NCI-H446 treated with DMSO at 0.1 percent for 48 hours (cell line): ENCODE data around the gene ATXN1.

Source experiments
- DNase-seq: peaks from one replicate; lab custom pipeline; 2025; lab: John Stamatoyannopoulos, UW

Gene ATXN1

GRCh38 chr6:16331384-16332174 is 429.7 kb downstream of the ATXN1 start:
- peak; percentile 64 for DNase-seq

DNA sequence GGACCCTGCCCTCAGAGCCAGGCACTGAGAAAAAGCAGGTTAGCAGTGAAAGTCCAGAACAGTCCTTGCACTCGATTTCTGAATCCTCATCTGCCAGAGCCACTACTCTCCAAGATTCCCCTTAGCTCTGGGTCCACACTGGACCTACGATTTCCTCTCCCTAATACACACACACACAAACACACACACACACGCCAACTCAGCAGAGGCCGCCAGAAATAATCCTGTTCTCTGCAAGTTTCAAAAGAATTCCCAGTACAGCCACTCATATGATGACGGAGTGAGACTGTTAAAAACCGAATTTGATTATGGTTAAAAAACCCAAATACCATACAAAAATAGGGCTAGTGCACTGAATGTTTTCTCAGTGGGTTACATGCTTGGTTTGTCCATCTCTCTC is 432.0 kb downstream of the ATXN1 start:
- no peak for DNase-seq

DNA sequence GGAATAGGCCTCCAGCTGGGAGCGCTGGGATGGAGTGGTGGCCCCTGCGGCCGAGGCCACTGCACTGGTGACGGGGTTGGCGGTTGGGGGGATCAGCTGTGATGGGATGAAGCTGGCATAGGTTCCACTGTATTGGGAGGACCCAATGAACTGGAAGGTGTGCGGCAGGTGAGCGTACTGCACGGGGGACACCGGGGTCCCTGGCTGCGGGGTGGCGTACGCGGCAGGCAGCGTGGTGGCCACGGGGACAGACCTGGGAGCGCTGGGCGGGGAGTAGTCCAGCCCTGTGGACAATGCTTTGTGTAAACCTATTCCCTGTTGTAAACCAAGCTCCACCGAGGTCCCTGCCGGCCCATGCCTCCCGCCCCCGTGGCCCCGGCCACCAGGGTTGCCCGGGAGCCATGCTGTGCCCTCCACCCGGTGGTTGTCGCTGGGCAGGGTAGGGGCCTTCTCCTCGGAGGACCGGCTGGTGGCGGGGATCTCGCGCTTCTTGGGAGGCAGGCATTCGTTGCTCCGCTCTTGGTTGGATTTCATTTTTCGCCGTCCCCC is 433.4 kb downstream of the ATXN1 start:
- DNase-seq = no peak

DNA sequence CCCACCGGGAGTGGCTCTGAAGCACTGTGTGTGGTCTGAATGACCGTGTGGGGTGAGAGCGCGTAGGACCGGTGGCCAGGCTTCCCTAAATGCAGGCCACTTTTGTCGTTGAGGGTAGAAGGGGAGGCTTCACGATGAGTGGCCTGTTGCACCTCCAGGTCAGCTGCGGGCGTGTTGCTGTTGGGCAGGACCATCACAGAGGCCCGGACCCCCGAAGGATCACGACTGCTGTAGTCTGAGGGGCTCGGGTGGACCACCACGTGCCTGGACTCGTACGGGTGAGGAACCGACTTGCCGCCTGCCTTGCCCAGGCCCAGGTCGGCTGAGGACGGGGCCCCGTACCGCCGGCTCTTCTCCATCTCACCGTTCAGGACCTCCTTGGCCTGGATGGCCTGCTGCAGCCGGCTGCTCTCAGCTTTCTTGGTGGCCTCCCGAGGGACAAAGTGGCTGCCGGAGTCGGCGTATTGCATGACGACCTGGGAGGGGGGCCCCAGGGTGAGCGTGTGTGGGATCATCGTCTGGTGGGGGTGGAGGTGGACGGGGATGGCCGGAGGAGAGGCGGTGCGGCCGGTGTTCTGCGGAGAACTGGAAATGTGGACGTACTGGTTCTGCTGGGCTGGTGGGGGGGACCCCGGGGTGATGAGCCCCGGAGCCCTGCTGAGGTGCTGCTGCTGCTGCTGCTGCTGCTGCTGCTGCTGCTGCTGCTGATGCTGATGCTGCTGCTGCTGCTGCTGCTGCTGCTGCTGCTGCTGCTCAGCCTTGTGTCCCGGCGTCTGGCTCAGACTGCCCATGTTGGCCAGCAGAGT is 434.1 kb downstream of the ATXN1 start:
- no peak for DNase-seq

- no peak for DNase-seq
Observed at GRCh38 chr6:16326531-16326930, 434.7 kb downstream of the ATXN1 start.

- no peak for DNase-seq
Observed at GRCh38 chr6:16324606-16325225, 436.5 kb downstream of the ATXN1 start.

DNA sequence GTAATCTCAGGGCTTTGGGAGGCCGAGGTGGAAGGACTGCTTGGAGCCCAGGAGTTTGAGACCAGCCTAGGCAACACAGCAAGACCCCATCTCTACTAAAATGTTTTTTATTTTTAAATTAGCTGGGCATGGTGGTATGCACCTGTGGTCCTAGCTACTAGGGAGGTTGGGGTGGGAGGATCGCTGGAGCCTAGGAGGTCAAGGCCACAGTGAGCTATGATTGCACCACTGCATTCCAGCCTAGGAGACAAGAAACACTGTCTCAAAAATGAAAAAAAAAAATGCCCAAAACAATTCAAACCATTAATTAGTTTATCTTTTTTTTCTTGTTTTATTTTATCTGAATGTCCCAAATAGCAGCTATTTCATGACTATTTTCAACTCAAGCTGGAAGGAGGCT is 437.1 kb downstream of the ATXN1 start:
- no peak for DNase-seq

GRCh38 chr6:16322666-16323312 is 438.5 kb downstream of the ATXN1 start:
- peak; percentile 64 for DNase-seq

- no peak for DNase-seq
Observed at GRCh38 chr6:16321826-16322225, 439.4 kb downstream of the ATXN1 start.

- no peak for DNase-seq
Observed at GRCh38 chr6:16321341-16321710, 439.9 kb downstream of the ATXN1 start.

DNA sequence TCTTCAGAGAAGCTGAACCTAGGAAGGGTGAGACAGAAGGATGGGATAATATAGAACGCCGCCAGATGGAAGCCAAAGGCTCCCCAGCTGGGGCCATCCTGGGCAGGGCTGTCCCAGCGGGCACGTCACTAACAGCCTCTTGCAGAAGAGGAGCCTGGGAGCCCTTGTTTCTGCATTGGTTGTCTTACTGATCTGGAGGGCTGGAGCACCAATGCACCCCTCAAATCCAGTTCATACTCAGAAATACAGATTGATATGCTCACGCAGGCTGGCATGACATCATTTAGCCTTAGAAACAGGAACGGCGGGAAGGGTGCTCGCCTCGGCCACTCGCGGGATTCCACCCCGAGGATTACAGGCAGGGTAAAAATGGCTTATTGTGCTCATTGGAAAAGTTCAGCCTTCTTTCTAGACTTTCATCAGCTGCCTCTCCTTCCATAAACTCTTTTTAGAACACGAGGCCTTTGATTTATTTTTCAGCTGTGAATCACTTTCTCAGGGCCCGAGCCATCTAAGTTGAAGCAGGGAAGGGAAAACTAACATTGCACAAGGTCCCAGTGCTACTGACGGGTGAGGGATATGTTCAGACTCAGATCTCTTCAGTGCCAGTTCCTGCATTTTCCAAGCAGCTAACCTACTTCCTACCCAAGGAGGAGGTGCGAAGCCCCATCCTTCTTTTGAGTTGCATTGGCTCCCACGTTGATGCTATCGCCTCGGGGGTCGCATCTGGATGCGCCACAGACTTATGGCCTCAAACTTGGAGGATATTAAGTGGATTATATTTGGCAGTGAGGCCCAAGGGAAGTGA is 440.5 kb downstream of the ATXN1 start:
- peak; percentile 70 for DNase-seq

- DNase-seq = peak; percentile 95
Observed at GRCh38 chr6:16319813-16320532, 441.3 kb downstream of the ATXN1 start.

DNA sequence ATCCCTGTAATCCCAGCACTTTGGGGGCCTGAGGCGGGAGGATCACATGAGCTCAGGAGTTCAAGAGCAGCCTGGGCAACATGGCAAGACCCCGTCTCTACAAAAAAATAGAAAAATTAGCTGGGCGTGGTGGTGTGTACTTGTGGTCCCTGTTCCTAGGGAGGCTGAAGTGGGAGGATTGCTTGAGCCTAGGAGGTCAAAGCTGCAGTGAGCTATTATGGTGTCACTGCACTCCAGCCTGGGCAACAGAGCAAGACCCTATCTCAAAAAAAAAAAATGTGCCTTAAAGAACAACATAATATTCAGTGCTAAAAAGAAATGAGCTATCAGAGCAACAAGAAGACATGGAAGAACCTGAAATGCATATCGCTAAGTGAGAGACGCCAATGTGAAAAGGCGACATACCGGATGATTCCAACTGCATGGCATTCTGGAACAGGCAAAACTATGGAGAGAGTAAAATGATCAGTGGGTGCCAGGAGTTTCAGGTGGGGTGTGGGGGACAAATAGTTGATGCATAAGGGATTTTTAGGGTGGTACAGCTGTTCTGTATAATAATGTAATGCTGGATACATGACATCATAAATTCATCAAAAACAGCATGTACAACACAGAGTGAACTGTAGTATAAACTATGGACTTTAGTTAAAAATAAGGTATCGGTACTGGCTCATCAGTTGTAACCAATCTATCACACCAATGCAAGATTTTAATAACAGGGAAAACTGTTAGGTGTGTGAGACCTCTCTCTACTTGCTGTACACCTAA is 442.1 kb downstream of the ATXN1 start:
- DNase-seq = no peak

- no peak for DNase-seq
Observed at GRCh38 chr6:16318538-16318937, 442.7 kb downstream of the ATXN1 start.

GRCh38 chr6:16316741-16317251 is 444.5 kb downstream of the ATXN1 start:
- DNase-seq = peak; percentile 25

DNA sequence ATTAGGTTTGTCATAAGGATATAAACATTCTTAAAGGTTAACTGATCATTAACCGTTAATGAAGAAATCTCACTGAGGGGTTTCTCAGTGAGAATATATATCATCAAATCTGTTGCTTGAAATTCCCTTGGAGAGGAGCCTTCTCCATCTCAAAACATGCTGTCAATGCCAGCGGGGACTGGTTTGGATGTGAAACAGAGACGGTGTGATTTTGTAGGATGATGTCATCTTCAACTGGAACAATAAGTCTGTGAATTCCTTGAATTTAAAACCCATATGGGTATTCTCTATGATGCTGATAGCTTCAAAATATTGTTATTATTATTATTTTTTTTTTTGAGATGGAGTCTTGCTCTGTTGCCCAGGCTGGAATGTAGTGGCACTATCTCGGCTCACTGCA is 447.0 kb downstream of the ATXN1 start:
- DNase-seq = no peak

DNA sequence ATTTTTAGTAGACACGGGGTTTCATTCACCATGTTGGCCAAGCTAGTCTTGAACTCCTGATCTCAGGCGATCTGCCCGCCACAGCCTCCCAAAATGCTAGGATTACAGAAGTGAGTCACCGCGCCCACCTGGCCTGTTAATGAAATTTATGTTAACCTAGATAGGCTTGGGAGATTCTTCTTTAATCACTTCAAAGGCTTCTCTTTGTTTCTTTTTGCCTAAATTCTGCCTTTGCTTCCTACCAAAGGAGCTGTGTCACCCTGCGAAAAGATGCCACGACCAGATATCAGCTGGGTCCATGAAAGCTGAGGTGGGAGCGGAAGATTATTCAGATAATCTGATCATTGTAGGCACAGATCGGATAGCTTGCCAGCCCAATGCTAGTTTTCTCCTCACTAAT is 447.5 kb downstream of the ATXN1 start:
- no peak for DNase-seq

DNA sequence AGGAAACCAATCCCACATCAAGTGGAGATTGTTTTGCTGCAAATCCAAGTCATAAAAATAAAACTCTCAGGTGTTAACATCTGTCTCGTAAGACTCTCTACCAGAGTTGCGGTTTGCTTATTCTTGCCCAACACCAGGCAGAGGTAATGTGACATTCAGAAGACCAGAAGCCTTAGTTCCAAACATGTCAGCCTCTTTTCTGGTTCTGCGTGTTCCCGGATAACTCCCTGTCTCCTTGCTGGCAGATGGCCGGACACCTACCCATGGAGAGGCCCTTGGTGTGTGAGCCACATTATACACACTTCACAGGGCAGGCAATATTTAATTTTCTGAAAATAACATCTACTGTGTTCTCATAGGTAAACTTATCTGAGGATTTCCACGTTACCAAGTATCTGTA is 449.5 kb downstream of the ATXN1 start:
- no peak for DNase-seq

- no peak for DNase-seq
Observed at GRCh38 chr6:16306334-16306733, 454.9 kb downstream of the ATXN1 start.

- no peak for DNase-seq
Observed at GRCh38 chr6:16305788-16306187, 455.5 kb downstream of the ATXN1 start.
